ENCODE results near the gene PTPRG.

- TF ChIP-seq POLR2A (IDR thresholded peaks at IDR 0.05; ENCODE audit: borderline replicate concordance, extremely low read depth, insufficient read depth, insufficient read length) (no peak), REST (IDR thresholded peaks at IDR 0.05; ENCODE audit: low read depth) (no peak), CTCF (IDR thresholded peaks at IDR 0.05 in 2 of 3, conservative IDR thresholded peaks at IDR 0.05 in 1 of 3; ENCODE audit: borderline replicate concordance in 1 of 3, insufficient read depth in 1 of 3, low read depth in 2 of 3, low read length in 2 of 3) (no peak), JUND (IDR thresholded peaks at IDR 0.05) (no peak), EZH2phosphoT487 (IDR thresholded peaks at IDR 0.05; ENCODE audit: borderline replicate concordance) (no peak), POLR2AphosphoS5 (IDR thresholded peaks at IDR 0.05; ENCODE audit: low read depth, low read length) (no peak), SIN3A (IDR thresholded peaks at IDR 0.05; ENCODE audit: low read depth) (no peak)
These were observed 726.1 kb downstream of the PTPRG start for GRCh38 chr3:62287392-62287927.
